Right atrium auricular region (tissue), 2 donors: ENCODE measurements around the gene TAAR5. TPM values are rescaled to one million over a fixed set of nuclear protein-coding genes. Genes with fewer than 3 reads are reported as not detected.
"Not testable (repeated sequence)": the region's sequence is repeated elsewhere in the genome, so short reads cannot be mapped to it uniquely, and the experiment has no call there.

ENCODE experiments used
- DNase-seq: peaks from one replicate; pipeline ENCODE4 v3.0.0-alpha.2; 2019; ENCODE audit warnings: low spot score
- H3K27ac ChIP-seq, 2 donors: fragments of 200-600 bp; sonication (generic); 1 replicate in 1 of 2; 2 replicates in 1 of 2; pipeline ENCODE4 v1.5.1; 2016 to 2019
- H3K27me3 ChIP-seq, 2 donors: fragments of 200-600 bp; sonication (generic); one replicate each; pipeline versions ENCODE4 v1.5.1 to v1.6.0; 2017 to 2019
- H3K36me3 ChIP-seq: fragments of 200-600 bp; sonication (generic); one replicate; pipeline ENCODE4 v1.5.1; 2016
- H3K4me1 ChIP-seq, 2 donors: fragments of 200-600 bp; sonication (generic); one replicate each; pipeline versions ENCODE4 v1.5.1 to v1.6.0; 2017 to 2019
- H3K4me3 ChIP-seq, 2 donors: fragments of 200-600 bp; sonication (generic); 1 replicate in 1 of 2; 2 replicates in 1 of 2; pipeline ENCODE4 v1.5.1; 2017 to 2019; ENCODE audit warnings: mild to moderate bottlenecking in 1 of 2, moderate library complexity in 1 of 2
- H3K9me3 ChIP-seq, 2 donors: fragments of 200-600 bp; sonication (generic); one replicate each; pipeline ENCODE4 v1.5.1; 2019
- total RNA-seq, 2 donors: library from RNA; depleted of rRNA; stranded (reverse); fragments of >200 nt; gene quantifications; one replicate each; pipeline ENCODE4 v1.1.0, GENCODE V29; 2016
- TF ChIP-seq, protein P1 (sequence below), 2 donors: fragments of 200-600 bp; sonication (generic); IDR thresholded peaks; one replicate each; pipeline ENCODE4 v1.5.1; 2019; ENCODE audit warnings: antibody characterized with exemption in 2 of 2

The TAAR5 gene
- total RNA-seq, 2 donors from 2014 or later = not detected

DNA sequence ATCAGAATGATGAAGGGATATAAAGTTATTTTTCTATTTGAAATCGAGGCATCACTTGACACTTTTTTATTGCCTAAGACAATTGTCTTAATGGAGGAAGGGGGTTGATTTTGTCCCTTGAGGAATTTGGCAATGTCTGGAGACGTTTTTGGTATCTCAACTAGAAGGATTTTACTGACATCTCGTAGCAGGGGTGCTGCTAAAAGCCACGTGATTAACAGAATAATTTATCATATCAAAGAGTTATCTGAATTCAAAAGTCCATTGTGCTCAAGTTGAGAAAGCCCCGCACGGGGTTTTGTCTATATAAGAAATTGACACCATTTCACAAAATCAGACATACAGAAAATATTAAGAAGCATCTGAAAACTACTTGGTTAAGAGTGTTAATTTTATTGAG is 20.9 kb downstream of the TAAR5 start:
- no peak overlapping the region for H3K27ac ChIP-seq
- no peaks in the 10 kb centered on the region for H3K36me3 ChIP-seq
- no peak overlapping the region for H3K4me3 ChIP-seq
- H3K9me3 ChIP-seq = no peaks in the 10 kb centered on the region
- TF ChIP-seq, protein P1, sequence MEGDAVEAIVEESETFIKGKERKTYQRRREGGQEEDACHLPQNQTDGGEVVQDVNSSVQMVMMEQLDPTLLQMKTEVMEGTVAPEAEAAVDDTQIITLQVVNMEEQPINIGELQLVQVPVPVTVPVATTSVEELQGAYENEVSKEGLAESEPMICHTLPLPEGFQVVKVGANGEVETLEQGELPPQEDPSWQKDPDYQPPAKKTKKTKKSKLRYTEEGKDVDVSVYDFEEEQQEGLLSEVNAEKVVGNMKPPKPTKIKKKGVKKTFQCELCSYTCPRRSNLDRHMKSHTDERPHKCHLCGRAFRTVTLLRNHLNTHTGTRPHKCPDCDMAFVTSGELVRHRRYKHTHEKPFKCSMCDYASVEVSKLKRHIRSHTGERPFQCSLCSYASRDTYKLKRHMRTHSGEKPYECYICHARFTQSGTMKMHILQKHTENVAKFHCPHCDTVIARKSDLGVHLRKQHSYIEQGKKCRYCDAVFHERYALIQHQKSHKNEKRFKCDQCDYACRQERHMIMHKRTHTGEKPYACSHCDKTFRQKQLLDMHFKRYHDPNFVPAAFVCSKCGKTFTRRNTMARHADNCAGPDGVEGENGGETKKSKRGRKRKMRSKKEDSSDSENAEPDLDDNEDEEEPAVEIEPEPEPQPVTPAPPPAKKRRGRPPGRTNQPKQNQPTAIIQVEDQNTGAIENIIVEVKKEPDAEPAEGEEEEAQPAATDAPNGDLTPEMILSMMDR (IDR thresholded peaks at IDR 0.05) = no peak
- no peaks in the 10 kb centered on the region for H3K4me1 ChIP-seq
- H3K27me3 ChIP-seq = no peaks in the 10 kb centered on the region
- no peak for DNase-seq

DNA sequence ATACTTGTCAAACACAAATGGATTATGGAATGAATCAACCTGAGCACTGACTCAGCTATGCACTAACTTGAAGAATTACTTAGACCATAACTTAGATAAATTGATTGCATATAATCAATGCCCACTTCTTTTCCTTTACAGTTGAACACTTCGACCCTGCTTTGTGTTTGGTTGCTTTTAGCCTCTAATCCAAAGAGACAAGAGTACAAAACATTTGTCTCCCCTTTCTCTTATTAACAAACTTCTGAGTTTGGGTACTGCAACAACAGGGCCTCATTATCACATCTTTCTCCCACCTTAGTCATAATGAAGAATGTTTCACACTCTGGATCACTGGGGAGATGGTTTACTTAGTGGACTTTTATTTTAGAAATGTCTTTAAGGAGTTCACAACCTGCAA is 22.0 kb downstream of the TAAR5 start:
- Histone ChIP-seq H3K27me3 (no peaks in the 10 kb centered on the region), H3K27ac (no peak overlapping the region), H3K9me3 (no peaks in the 10 kb centered on the region), H3K4me1 (no peaks in the 10 kb centered on the region), H3K4me3 (no peak overlapping the region), H3K36me3 (no peaks in the 10 kb centered on the region)
- TF ChIP-seq, protein P1 (IDR thresholded peaks at IDR 0.05) = no peak
- no peak for DNase-seq

DNA sequence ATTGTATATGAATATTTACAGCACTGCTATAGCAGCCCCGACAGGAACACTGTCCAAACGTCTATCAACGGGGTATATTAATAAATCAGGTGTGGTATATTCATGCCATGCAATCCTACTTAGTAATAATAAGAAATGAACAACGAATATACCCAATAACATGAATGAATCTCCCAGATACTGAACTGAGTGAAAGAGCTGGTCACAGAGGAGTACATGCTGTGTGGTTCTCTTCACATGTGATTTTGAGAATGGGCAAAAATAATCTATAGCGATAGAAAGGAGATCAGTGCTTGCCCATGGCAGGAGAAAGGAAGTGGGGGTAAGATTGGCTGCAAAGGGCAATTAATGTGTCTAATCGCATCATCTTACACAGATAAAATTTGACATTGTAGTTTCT is 23.1 kb downstream of the TAAR5 start:
- Histone ChIP-seq H3K27me3 (no peaks in the 10 kb centered on the region), H3K4me3 (no peak overlapping the region), H3K4me1 (no peaks in the 10 kb centered on the region), H3K36me3 (no peaks in the 10 kb centered on the region), H3K27ac (no peak overlapping the region), H3K9me3 (no peaks in the 10 kb centered on the region)
- no peak for DNase-seq
- TF ChIP-seq, protein P1 (IDR thresholded peaks at IDR 0.05) = no peak

GRCh38 chr6:132560087-132560486 is 29.5 kb downstream of the TAAR5 start:
- not testable (repeated sequence) for H3K27ac ChIP-seq, H3K36me3 ChIP-seq, H3K9me3 ChIP-seq, H3K4me1 ChIP-seq, H3K4me3 ChIP-seq, H3K27me3 ChIP-seq, DNase-seq

- DNase-seq = no peak
- TF ChIP-seq, protein P1 (IDR thresholded peaks at IDR 0.05) = no peak
- H3K27ac ChIP-seq = no peak within 1 kb of the TSS
- no peaks in the 10 kb centered on the region for H3K36me3 ChIP-seq
- H3K4me3 ChIP-seq = no peak within 1 kb of the TSS
- no peaks in the 10 kb centered on the region for H3K27me3 ChIP-seq
- no peaks in the 10 kb centered on the region for H3K4me1 ChIP-seq
- H3K9me3 ChIP-seq = no peaks in the 10 kb centered on the region
Observed at GRCh38 chr6:132552372-132552771, 37.2 kb downstream of the TAAR5 start, which contains the start of gene TAAR8. TSS of gene TAAR8 (plus strand) at chr6:132552672. CDS start at chr6:132552693, 21 bp downstream.

GRCh38 chr6:132551214-132551613 is 38.3 kb downstream of the TAAR5 start:
- Histone ChIP-seq H3K4me3 (no peak overlapping the region), H3K27ac (no peak overlapping the region), H3K4me1 (no peaks in the 10 kb centered on the region), H3K27me3 (no peaks in the 10 kb centered on the region), H3K36me3 (no peaks in the 10 kb centered on the region), H3K9me3 (no peaks in the 10 kb centered on the region)
- no peak for DNase-seq
- TF ChIP-seq, protein P1 (IDR thresholded peaks at IDR 0.05) = no peak
